SU-DHL-6 (cell line): ENCODE results near the gene MINPP1.

Experiments used
- CTCF ChIP-seq: fragments of 200-600 bp; sonication (generic); IDR thresholded peaks from one replicate; pipeline ENCODE4 v1.5.1; 2017; ENCODE audit warnings: antibody characterized with exemption, mild to moderate bottlenecking, low read length, moderate library complexity; ENCODE audit not compliant: insufficient read depth, poor library complexity, severe bottlenecking
- EZH2phosphoT487 ChIP-seq: fragments of 200-600 bp; sonication (generic), shearing (Covaris generic); conservative IDR thresholded peaks from 2 replicates; pipeline ENCODE4 v1.6.1; 2018; ENCODE audit warnings: mild to moderate bottlenecking, antibody characterized with exemption, low read length, moderate library complexity, mixed read lengths

- TF ChIP-seq CTCF (no peak), EZH2phosphoT487 (no peak)
Measured at GRCh38 chr10:87590705-87591588, 86.3 kb downstream of the MINPP1 start.
